Neural cell (in vitro differentiated cells): ENCODE results near the gene CMTM3. TPM values are rescaled to one million over a fixed set of nuclear protein-coding genes. Genes with fewer than 3 reads are reported as not detected.

ENCODE experiments used
- H2AFZ ChIP-seq: fragments of 200-600, 300-800 bp; sonication (generic), shearing (Covaris generic); 2 replicates; pipeline ENCODE4 v1.6.0; 2014; ENCODE audit warnings: low read depth, mild to moderate bottlenecking, antibody characterized with exemption, low read length, moderate library complexity
- H3F3A ChIP-seq: fragments of 200-600 bp; shearing (Covaris generic); 2 replicates; pipeline ENCODE4 v1.6.1; 2016; ENCODE audit warnings: mild to moderate bottlenecking, moderate library complexity, mixed read lengths, antibody characterized with exemption, low read length; ENCODE audit not compliant: insufficient read depth, poor library complexity, severe bottlenecking
- H3K27ac ChIP-seq: fragments of 200-600, 300-800 bp; sonication (generic), shearing (Covaris generic); 2 replicates; pipeline ENCODE4 v1.5.1; 2014; ENCODE audit warnings: mild to moderate bottlenecking, low read length, moderate library complexity
- H3K27me3 ChIP-seq: fragments of 300-800, 200-600 bp; sonication (generic), shearing (Covaris generic); 2 replicates; pipeline ENCODE4 v1.6.0; 2014; ENCODE audit warnings: mild to moderate bottlenecking, low read depth, low read length, moderate library complexity; ENCODE audit not compliant: insufficient read depth
- H3K36me3 ChIP-seq: fragments of 300-800, 200-600 bp; sonication (generic), shearing (Covaris generic); 2 replicates; pipeline ENCODE4 v1.5.1; 2014; ENCODE audit warnings: mild to moderate bottlenecking, antibody characterized with exemption, low read length, moderate library complexity; ENCODE audit not compliant: insufficient read depth
- H3K4me2 ChIP-seq: fragments of 300-800, 200-600 bp; sonication (generic), shearing (Covaris generic); 2 replicates; pipeline ENCODE4 v1.6.0; 2014; ENCODE audit warnings: mild to moderate bottlenecking, low read length
- H3K4me3 ChIP-seq: fragments of 300-800, 200-600 bp; sonication (generic), shearing (Covaris generic); 2 replicates; pipeline ENCODE4 v1.5.1; 2014; ENCODE audit warnings: mild to moderate bottlenecking, low read length, moderate library complexity
- H3K79me2 ChIP-seq: fragments of 200-600 bp; shearing (Covaris generic); replicated peaks from 2 replicates; pipeline ENCODE4 v1.6.0; 2014; ENCODE audit warnings: mild to moderate bottlenecking, low read length, moderate library complexity; ENCODE audit not compliant: insufficient read depth
- H3K9ac ChIP-seq: fragments of 300-800, 200-600 bp; sonication (generic), shearing (Covaris generic); 2 replicates; pipeline ENCODE4 v1.6.1; 2016; ENCODE audit warnings: mild to moderate bottlenecking, low read length, mixed read lengths
- H3K9me2 ChIP-seq: fragments of 200-600 bp; shearing (Covaris generic); 2 replicates; pipeline ENCODE4 v1.6.1; 2016; ENCODE audit warnings: mild to moderate bottlenecking, low read length, mixed read lengths; ENCODE audit not compliant: insufficient read depth
- H3K9me3 ChIP-seq: fragments of 200-600, 300-800 bp; sonication (generic), shearing (Covaris generic); 2 replicates; pipeline ENCODE4 v1.6.1; 2016; ENCODE audit warnings: mild to moderate bottlenecking, mixed run types, low read length, moderate library complexity, mixed read lengths
- H4K20me1 ChIP-seq: fragments of 200-600 bp; shearing (Covaris generic); 2 replicates; pipeline ENCODE4 v1.6.1; 2016; ENCODE audit warnings: mild to moderate bottlenecking, mixed run types; ENCODE audit not compliant: insufficient read depth
- EP300 ChIP-seq: fragments of 450-650 bp; conservative IDR thresholded peaks from 2 replicates; pipeline ENCODE4 v1.6.1; 2014; ENCODE audit warnings: antibody characterized with exemption, mild to moderate bottlenecking, moderate library complexity; ENCODE audit not compliant: poor library complexity, severe bottlenecking
- EZH2 ChIP-seq: fragments of 200-600, 300-800 bp; shearing (Covaris generic), sonication (generic); IDR thresholded peaks from 2 replicates; pipeline ENCODE4 v1.6.1; 2014; ENCODE audit warnings: antibody characterized with exemption, low read length, borderline replicate concordance, mild to moderate bottlenecking; ENCODE audit not compliant: insufficient read depth, poor library complexity, severe bottlenecking
- MXI1 ChIP-seq: fragments of 450-650 bp; conservative IDR thresholded peaks from 2 replicates; pipeline ENCODE4 v1.6.1; 2014; ENCODE audit warnings: antibody characterized with exemption, mild to moderate bottlenecking; ENCODE audit not compliant: poor library complexity, severe bottlenecking
- POLR2AphosphoS5 ChIP-seq: IDR thresholded peaks from 2 replicates; pipeline ENCODE4 v1.6.1; 2012
- RAD21 ChIP-seq: fragments of 450-650 bp; conservative IDR thresholded peaks from 2 replicates; pipeline ENCODE4 v1.6.1; 2014; ENCODE audit warnings: antibody characterized with exemption, mild to moderate bottlenecking, moderate library complexity
- SMC3 ChIP-seq: fragments of 450-650 bp; conservative IDR thresholded peaks from 2 replicates; pipeline ENCODE4 v1.6.1; 2014; ENCODE audit warnings: antibody characterized with exemption, mild to moderate bottlenecking, moderate library complexity; ENCODE audit not compliant: poor library complexity
- TAF1 ChIP-seq: IDR thresholded peaks from 2 replicates; pipeline ENCODE4 v1.6.1; 2012; ENCODE audit warnings: low read depth
- polyA plus RNA-seq: library from polyadenylated mRNA; depleted of rRNA; stranded (reverse); fragments of >200 nt; gene quantifications from 2 replicates; pipeline ENCODE4 v1.2.3, GENCODE V29; 2014
- TF ChIP-seq, protein P1 (sequence below): IDR thresholded peaks from 2 replicates; pipeline ENCODE4 v1.6.1; 2012; ENCODE audit warnings: borderline replicate concordance
- TF ChIP-seq, protein P2 (sequence below): fragments of 450-650 bp; IDR thresholded peaks from 2 replicates; pipeline ENCODE4 v1.5.1; 2014; ENCODE audit warnings: antibody characterized with exemption, mild to moderate bottlenecking, moderate library complexity; ENCODE audit not compliant: poor library complexity, severe bottlenecking

Gene CMTM3
- polyA plus RNA-seq, 1 donor from 2014 or later = 7.7 TPM

DNA sequence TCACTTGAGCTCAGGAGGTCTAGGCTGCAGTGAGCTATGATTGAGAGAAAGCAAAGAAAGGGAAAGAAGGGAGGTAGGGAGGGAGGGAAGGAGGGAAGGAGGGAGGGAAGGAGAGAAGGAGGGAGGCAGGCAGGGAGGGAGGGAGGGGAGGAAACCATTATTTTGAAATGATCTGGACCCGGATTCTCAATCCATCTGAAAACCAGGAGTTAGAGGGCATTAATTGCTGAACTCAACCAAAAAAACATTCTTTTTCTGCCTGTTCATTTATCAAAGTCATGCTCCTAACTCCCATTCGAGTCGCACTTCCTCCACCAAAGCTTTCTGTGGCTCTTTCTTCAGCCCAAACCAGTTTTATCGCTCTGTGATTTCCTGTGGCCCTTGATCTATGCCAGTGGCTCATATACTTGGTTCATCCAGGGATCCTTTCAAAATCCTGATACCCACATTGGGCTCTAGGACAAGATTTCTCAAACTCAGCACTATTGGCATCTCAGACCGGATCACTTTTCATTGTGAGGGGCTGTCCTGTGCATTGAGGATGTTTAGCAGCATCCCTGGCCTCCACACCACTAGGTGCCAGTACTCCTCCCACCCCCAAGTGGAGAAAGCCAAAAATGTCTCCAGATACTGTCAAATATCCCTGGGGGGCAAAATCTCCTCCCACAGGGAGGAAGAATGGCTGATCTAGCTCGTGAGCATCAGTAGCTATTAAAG, 53.8 kb downstream of the CMTM3 start:
- Histone ChIP-seq H3K9ac (no peak overlapping the region), H2AFZ (no peak overlapping the region), H4K20me1 (no peaks in the 10 kb centered on the region), H3K27me3 (no peaks in the 10 kb centered on the region), H3F3A (no peaks in the 10 kb centered on the region), H3K4me2 (no peak overlapping the region), H3K9me2 (no peaks in the 10 kb centered on the region), H3K9me3 (no peaks in the 10 kb centered on the region), H3K27ac (no peak overlapping the region), H3K36me3 (no peaks in the 10 kb centered on the region), H3K4me3 (no peak overlapping the region), H3K79me2 (no peaks in the 10 kb centered on the region)
- no peak for TF ChIP-seq EZH2
- no peak for TF ChIP-seq TAF1
- TF ChIP-seq, protein P1, sequence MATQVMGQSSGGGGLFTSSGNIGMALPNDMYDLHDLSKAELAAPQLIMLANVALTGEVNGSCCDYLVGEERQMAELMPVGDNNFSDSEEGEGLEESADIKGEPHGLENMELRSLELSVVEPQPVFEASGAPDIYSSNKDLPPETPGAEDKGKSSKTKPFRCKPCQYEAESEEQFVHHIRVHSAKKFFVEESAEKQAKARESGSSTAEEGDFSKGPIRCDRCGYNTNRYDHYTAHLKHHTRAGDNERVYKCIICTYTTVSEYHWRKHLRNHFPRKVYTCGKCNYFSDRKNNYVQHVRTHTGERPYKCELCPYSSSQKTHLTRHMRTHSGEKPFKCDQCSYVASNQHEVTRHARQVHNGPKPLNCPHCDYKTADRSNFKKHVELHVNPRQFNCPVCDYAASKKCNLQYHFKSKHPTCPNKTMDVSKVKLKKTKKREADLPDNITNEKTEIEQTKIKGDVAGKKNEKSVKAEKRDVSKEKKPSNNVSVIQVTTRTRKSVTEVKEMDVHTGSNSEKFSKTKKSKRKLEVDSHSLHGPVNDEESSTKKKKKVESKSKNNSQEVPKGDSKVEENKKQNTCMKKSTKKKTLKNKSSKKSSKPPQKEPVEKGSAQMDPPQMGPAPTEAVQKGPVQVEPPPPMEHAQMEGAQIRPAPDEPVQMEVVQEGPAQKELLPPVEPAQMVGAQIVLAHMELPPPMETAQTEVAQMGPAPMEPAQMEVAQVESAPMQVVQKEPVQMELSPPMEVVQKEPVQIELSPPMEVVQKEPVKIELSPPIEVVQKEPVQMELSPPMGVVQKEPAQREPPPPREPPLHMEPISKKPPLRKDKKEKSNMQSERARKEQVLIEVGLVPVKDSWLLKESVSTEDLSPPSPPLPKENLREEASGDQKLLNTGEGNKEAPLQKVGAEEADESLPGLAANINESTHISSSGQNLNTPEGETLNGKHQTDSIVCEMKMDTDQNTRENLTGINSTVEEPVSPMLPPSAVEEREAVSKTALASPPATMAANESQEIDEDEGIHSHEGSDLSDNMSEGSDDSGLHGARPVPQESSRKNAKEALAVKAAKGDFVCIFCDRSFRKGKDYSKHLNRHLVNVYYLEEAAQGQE = no peak
- no peak for TF ChIP-seq EP300
- no peak for TF ChIP-seq MXI1
- no peak for TF ChIP-seq POLR2AphosphoS5
- no peak for TF ChIP-seq RAD21
- TF ChIP-seq SMC3 = no peak
- TF ChIP-seq, protein P2, sequence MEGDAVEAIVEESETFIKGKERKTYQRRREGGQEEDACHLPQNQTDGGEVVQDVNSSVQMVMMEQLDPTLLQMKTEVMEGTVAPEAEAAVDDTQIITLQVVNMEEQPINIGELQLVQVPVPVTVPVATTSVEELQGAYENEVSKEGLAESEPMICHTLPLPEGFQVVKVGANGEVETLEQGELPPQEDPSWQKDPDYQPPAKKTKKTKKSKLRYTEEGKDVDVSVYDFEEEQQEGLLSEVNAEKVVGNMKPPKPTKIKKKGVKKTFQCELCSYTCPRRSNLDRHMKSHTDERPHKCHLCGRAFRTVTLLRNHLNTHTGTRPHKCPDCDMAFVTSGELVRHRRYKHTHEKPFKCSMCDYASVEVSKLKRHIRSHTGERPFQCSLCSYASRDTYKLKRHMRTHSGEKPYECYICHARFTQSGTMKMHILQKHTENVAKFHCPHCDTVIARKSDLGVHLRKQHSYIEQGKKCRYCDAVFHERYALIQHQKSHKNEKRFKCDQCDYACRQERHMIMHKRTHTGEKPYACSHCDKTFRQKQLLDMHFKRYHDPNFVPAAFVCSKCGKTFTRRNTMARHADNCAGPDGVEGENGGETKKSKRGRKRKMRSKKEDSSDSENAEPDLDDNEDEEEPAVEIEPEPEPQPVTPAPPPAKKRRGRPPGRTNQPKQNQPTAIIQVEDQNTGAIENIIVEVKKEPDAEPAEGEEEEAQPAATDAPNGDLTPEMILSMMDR = no peak

DNA sequence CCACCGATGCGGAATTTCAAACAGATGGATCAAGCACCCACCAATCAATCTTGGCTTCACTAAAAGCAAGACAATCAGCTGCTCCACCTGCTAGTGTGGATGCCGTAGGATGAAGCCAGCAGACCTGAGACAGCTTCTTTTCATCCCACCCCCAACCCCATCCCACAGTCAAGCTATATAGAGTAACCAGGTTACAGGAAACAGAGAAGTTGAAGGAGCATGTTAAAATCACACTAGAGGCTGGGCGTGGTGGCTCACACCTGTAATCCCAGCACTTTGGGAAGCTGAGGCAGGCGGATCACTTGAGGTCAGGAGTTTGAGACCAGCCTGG, 54.3 kb downstream of the CMTM3 start:
- no peaks in the 10 kb centered on the region for H3K79me2 ChIP-seq
- H3K27me3 ChIP-seq = no peaks in the 10 kb centered on the region
- H3K4me2 ChIP-seq = no peak overlapping the region
- TF ChIP-seq TAF1 = no peak
- TF ChIP-seq SMC3 = no peak
- TF ChIP-seq, protein P1 = no peak
- no peak for TF ChIP-seq RAD21
- TF ChIP-seq EP300 = no peak
- no peak for TF ChIP-seq POLR2AphosphoS5
- TF ChIP-seq EZH2 = no peak
- TF ChIP-seq MXI1 = no peak
- TF ChIP-seq, protein P2 = no peak
- H2AFZ ChIP-seq = no peak overlapping the region
- H3K9me3 ChIP-seq = no peaks in the 10 kb centered on the region
- no peak overlapping the region for H3K27ac ChIP-seq
- H3K4me3 ChIP-seq = no peak overlapping the region
- H3K36me3 ChIP-seq = no peaks in the 10 kb centered on the region
- H3F3A ChIP-seq = no peaks in the 10 kb centered on the region
- H3K9ac ChIP-seq = no peak overlapping the region
- H3K9me2 ChIP-seq = no peaks in the 10 kb centered on the region
- H4K20me1 ChIP-seq = no peaks in the 10 kb centered on the region
